Stomach smooth muscle (tissue), 2 donors: ENCODE results near the gene ARHGEF12.

Experiments
- H3K27ac ChIP-seq: one replicate; pipeline ENCODE4 v1.7.0; 2013; ENCODE audit warnings: mild to moderate bottlenecking, low read length, inconsistent platforms
- H3K27me3 ChIP-seq, 2 donors: one replicate each; pipeline ENCODE4 v1.7.0; 2013; ENCODE audit warnings: low read length in 2 of 2; ENCODE audit not compliant: insufficient read depth in 2 of 2, control insufficient read depth in 1 of 2
- H3K36me3 ChIP-seq, 2 donors: one replicate each; pipeline ENCODE4 v1.7.0; 2013; ENCODE audit warnings: low read length in 2 of 2; ENCODE audit not compliant: control insufficient read depth in 2 of 2, insufficient read depth in 2 of 2
- H3K4me1 ChIP-seq: one replicate; pipeline ENCODE4 v1.7.0; 2013; ENCODE audit warnings: low read length; ENCODE audit not compliant: control insufficient read depth, insufficient read depth
- H3K4me3 ChIP-seq, 2 donors: one replicate each; pipeline ENCODE4 v1.7.0; 2013; ENCODE audit warnings: low read length in 2 of 2
- H3K9ac ChIP-seq, 2 donors: one replicate each; pipeline ENCODE4 v1.7.0; 2013; ENCODE audit warnings: low read length in 2 of 2, mild to moderate bottlenecking in 1 of 2
- H3K9me3 ChIP-seq, 2 donors: one replicate each; pipeline ENCODE4 v1.7.0; 2013; ENCODE audit warnings: low read length in 2 of 2; ENCODE audit not compliant: control insufficient read depth in 2 of 2
- donor health status: healthy.
- donor health status: Pancreatic carcinoma.

ARHGEF12 gene

DNA sequence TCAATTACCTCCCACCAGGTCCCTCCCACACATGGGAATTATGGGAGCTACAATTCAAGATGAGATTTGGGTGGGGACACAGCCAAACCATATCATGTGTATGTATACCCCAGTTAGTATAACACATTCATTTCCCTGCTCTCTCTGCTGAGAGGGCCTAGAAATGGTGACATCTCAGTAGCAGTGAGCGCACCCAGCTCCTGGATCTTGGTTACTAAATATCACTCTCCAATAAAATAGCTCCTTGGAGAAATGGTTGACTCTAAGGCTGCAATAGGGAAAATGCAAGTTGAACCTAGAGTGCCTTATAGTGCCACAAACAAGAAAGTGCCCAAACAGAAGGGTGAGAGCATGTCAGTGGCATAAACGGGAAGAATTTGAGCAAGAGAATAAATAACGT lies 59.6 kb downstream of the ARHGEF12 start:
- Histone ChIP-seq H3K9me3 (no peaks in the 10 kb centered on the region), H3K27ac (no peak overlapping the region), H3K4me3 (no peak overlapping the region), H3K27me3 (no peaks in the 10 kb centered on the region), H3K9ac (no peak overlapping the region), H3K4me1 (peaks cover 2% of the 10 kb centered on the region), H3K36me3 (no peaks in the 10 kb centered on the region)

DNA sequence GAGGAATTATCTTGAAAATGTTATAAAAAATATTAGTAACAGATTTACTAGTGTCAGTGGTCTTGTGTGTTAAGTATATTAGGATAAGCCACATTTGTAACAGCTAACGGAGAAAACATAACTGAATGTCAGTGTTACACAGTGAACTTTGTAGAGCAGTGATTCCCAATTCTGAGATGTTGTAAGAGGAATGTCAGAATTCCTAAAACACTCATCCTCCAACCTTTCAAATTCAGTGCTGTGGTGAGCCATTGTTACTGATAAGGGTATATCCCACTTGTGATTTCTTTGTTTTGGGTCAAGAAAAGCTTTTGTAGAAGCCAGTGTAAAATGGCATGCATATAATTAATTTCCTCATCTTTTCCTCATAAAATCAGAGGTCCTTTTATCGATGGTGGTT lies 61.9 kb downstream of the ARHGEF12 start:
- no peaks in the 10 kb centered on the region for H3K4me1 ChIP-seq
- H3K9ac ChIP-seq, result no peak overlapping the region
- H3K4me3 ChIP-seq, result no peak overlapping the region
- H3K27me3 ChIP-seq, result no peaks in the 10 kb centered on the region
- no peaks in the 10 kb centered on the region for H3K36me3 ChIP-seq
- H3K27ac ChIP-seq, result no peak overlapping the region
- H3K9me3 ChIP-seq, result no peaks in the 10 kb centered on the region

GRCh38 chr11:120399307-120399706 lies 63.1 kb downstream of the ARHGEF12 start:
- Histone ChIP-seq H3K27ac (no peak overlapping the region), H3K27me3 (no peaks in the 10 kb centered on the region), H3K4me1 (no peaks in the 10 kb centered on the region), H3K9me3 (no peaks in the 10 kb centered on the region), H3K36me3 (no peaks in the 10 kb centered on the region), H3K9ac (no peak overlapping the region), H3K4me3 (no peak overlapping the region)

DNA sequence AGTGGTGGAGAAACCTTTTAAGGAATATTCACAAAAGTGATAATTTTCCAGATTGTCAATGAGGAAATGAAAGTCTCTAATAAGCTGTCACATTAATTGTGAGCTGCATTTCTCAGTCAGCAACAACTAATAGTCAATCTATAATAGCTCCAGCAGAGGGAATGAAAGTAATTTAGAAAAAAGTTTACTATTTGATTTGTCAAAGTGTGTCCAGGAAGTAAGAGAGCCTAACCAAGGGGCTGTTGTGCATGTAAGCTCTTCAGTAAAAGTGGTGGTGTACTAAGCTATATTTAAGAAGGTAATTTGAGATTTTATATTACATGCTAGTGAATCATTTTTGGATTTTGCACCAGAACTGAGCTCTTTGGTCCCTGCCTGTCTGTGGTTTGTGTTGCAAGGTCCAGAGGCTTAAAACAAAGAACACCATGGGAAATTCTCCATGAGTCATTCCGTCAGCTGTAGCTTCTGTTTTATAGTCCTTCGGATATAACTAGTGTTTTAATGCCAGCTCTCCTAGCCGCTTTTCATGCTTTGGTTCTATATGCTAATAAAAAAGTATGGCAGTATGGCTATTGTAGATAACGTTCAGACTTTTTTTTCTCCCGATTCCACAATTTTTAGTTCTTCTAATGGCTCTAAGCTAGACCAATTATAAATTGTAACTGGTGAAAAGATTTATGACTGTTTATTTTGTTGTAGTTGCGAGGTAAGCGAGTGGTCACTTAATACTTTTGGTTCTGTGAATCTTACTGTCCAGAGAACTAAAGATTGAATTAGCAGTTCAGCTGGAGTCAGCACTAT lies 64.6 kb downstream of the ARHGEF12 start:
- H3K4me3 ChIP-seq, result peak overlapping the region; percentile 1 to 22
- no peaks in the 10 kb centered on the region for H3K4me1 ChIP-seq
- no peaks in the 10 kb centered on the region for H3K36me3 ChIP-seq
- no peak overlapping the region for H3K9ac ChIP-seq
- no peak overlapping the region for H3K27ac ChIP-seq
- H3K9me3 ChIP-seq, result no peaks in the 10 kb centered on the region
- no peaks in the 10 kb centered on the region for H3K27me3 ChIP-seq

DNA sequence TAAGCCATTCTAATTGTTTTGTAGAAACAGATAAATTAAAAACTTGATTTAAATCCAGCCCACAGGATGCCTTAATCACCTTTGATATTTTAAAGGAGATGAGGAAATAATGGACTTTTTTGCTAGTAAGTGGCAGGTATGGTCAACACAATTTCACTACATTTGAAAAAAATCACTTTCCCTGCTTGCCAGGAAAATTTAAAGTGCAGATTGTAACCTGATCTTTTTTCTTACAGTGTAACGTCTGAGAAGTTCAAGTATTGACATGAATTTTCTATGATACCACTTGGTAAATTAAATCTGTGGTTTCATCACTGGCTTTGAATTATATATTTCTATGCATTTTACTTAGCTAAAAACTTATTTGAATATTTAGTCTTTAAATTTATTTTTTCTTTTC lies 65.3 kb downstream of the ARHGEF12 start:
- Histone ChIP-seq H3K9me3 (no peaks in the 10 kb centered on the region), H3K9ac (no peak overlapping the region), H3K27ac (no peak overlapping the region), H3K4me3 (no peak overlapping the region), H3K36me3 (no peaks in the 10 kb centered on the region), H3K27me3 (no peaks in the 10 kb centered on the region), H3K4me1 (no peaks in the 10 kb centered on the region)

DNA sequence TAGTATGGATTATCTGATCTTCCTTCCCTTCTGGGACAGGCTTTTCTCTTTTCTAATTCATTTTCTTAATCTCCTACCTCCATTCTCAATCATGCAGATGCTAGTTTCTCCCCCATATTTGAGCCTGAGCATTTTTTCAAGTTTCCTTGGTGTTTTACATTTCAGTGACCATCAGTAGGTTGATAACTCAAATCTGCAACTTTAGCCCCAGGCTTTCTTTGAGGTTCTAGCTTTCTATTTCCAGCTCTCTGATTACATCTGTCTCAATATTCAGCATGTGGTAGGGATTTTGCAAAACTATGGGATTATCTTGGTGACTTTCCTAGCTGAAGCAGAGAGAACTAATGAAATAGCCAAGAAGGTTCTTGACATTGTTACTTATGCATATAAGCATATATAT lies 67.8 kb downstream of the ARHGEF12 start:
- peaks cover 0 to 1% of the 10 kb centered on the region in 2 donors for H3K36me3 ChIP-seq
- no peaks in the 10 kb centered on the region for H3K4me1 ChIP-seq
- no peaks in the 10 kb centered on the region for H3K9me3 ChIP-seq
- no peak overlapping the region for H3K9ac ChIP-seq
- no peaks in the 10 kb centered on the region for H3K27me3 ChIP-seq
- H3K27ac ChIP-seq, result no peak overlapping the region
- H3K4me3 ChIP-seq, result no peak overlapping the region

GRCh38 chr11:120404495-120404894 lies 68.3 kb downstream of the ARHGEF12 start:
- peaks cover 0 to 7% of the 10 kb centered on the region in 2 donors for H3K36me3 ChIP-seq
- no peak overlapping the region for H3K4me3 ChIP-seq
- no peak overlapping the region for H3K27ac ChIP-seq
- no peaks in the 10 kb centered on the region for H3K4me1 ChIP-seq
- no peak overlapping the region for H3K9ac ChIP-seq
- H3K27me3 ChIP-seq, result no peaks in the 10 kb centered on the region
- H3K9me3 ChIP-seq, result no peaks in the 10 kb centered on the region

GRCh38 chr11:120409655-120410054 lies 73.4 kb downstream of the ARHGEF12 start:
- H3K27me3 ChIP-seq, result no peaks in the 10 kb centered on the region
- peaks cover 0 to 7% of the 10 kb centered on the region in 2 donors for H3K36me3 ChIP-seq
- H3K4me1 ChIP-seq, result no peaks in the 10 kb centered on the region
- no peak overlapping the region for H3K27ac ChIP-seq
- H3K4me3 ChIP-seq, result no peak overlapping the region
- no peak overlapping the region for H3K9ac ChIP-seq
- H3K9me3 ChIP-seq, result no peaks in the 10 kb centered on the region

GRCh38 chr11:120410622-120411380 lies 74.6 kb downstream of the ARHGEF12 start:
- H3K9ac ChIP-seq, result no peak overlapping the region
- H3K9me3 ChIP-seq, result no peaks in the 10 kb centered on the region
- H3K27me3 ChIP-seq, result no peaks in the 10 kb centered on the region
- H3K36me3 ChIP-seq, result peaks cover 0 to 7% of the 10 kb centered on the region in 2 donors
- no peaks in the 10 kb centered on the region for H3K4me1 ChIP-seq
- H3K4me3 ChIP-seq, result no peak overlapping the region
- no peak overlapping the region for H3K27ac ChIP-seq

GRCh38 chr11:120413480-120413879 lies 77.3 kb downstream of the ARHGEF12 start:
- no peaks in the 10 kb centered on the region for H3K4me1 ChIP-seq
- no peak overlapping the region for H3K9ac ChIP-seq
- H3K36me3 ChIP-seq, result peaks cover 0 to 7% of the 10 kb centered on the region in 2 donors
- H3K27ac ChIP-seq, result no peak overlapping the region
- H3K9me3 ChIP-seq, result no peaks in the 10 kb centered on the region
- H3K4me3 ChIP-seq, result no peak overlapping the region
- no peaks in the 10 kb centered on the region for H3K27me3 ChIP-seq

- Histone ChIP-seq H3K9ac (no peak overlapping the region), H3K27ac (no peak overlapping the region), H3K9me3 (no peaks in the 10 kb centered on the region), H3K4me3 (no peak overlapping the region), H3K36me3 (peaks cover 8 to 13% of the 10 kb centered on the region in 2 donors), H3K4me1 (no peaks in the 10 kb centered on the region), H3K27me3 (no peaks in the 10 kb centered on the region)
These were observed 84.4 kb downstream of the ARHGEF12 start for GRCh38 chr11:120420572-120420971.
